ENCODE results near the gene SSBP3. TPM values are rescaled to one million over a fixed set of nuclear protein-coding genes. Genes with fewer than 3 reads are reported as not detected.
A peak's percentile ranks its signal among the peaks of the same experiment; 100 is the strongest.
"Not testable (repeated sequence)": the region's sequence is repeated elsewhere in the genome, so short reads cannot be mapped to it uniquely, and the experiment has no call there.

SSBP3 gene
- polyA plus RNA-seq, result 10 to 100 TPM; 24.2 to 41.9 (median 32.2) TPM
- long read RNA-seq, donor 1, result 0 reads
- long read RNA-seq, donor 2, partial matches to known transcripts, result 0 of 2 reads
- long read RNA-seq, donor 2, other reads (novel, unspliced or antisense), result 0 of 2 reads
- long read RNA-seq, donor 3, partial matches to known transcripts, result 0 of 1 reads
- long read RNA-seq, donor 3, other reads (novel, unspliced or antisense), result 0 of 1 reads
- long read RNA-seq, donor 4, partial matches to known transcripts, result 0 of 1 reads
- long read RNA-seq, donor 4, other reads (novel, unspliced or antisense), result 0 of 1 reads
- long read RNA-seq, donor 5, result 0 reads
- long read RNA-seq, donor 6, partial matches to known transcripts, result 0 of 4 reads
- long read RNA-seq, donor 6, other reads (novel, unspliced or antisense), result 0 of 4 reads
- long read RNA-seq, donor 7, result 0 reads
- long read RNA-seq, donor 8, partial matches to known transcripts, result 0 of 2 reads
- long read RNA-seq, donor 8, other reads (novel, unspliced or antisense), result 0 of 2 reads
- long read RNA-seq, donor 9, result 0 reads
- long read RNA-seq, donor 10, transcript SSBP3-203 (17 exons, 1,578 nt), result major isoform, 7 of 12 reads
- long read RNA-seq, donor 10, partial matches to known transcripts, result 0 of 12 reads
- long read RNA-seq, donor 10, other reads (novel, unspliced or antisense), result 0 of 12 reads

DNA sequence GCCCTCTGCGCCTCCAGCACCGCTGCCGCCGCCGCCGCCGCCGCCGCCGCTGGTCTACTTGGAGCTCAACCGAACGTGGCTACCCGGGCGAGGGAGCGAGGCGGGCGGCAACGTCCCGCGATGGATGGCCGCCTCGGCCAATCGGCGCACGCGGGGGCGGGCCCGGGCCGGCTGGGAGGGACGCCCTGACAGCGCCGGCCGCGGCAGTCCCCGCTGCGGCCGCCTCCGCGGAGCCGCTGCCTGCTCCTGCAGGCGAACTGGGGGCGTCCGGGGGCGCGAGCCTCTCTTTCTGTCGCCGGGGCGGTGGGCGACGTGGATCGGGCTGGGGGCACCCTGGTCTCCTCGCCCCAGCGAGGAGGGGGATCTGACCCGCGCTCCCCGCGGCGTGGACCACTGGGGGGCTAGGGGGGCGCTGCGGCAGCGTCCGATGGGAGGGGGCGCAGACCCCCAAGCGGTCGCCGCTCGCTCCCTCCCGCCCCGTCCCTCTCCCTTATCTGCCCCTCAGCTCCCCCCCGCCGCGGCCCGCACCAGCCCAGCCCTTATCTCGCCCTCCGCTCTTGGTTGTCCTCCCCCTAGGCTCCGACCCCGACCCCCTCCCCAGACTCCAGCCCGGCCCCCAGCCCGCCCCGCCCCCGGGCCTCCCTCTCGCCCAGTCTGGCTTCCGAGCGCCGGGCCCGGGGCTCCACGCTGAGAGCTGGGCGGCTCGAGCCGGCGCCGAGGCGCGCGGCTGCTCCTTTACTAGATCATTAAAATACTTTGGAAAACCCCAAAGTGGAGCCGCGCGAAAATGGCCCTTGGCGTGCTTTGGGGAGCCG is at the start of gene SSBP3:
Gene SSBP3 (minus strand): TSS at position 56 of the 815 bp plus-strand sequence.
- Histone ChIP-seq H3K36me3 (ENCODE audit: control insufficient read depth in 3 of 3, insufficient read depth in 2 of 3, low read depth in 1 of 3, low read length in 3 of 3) (peaks cover 0 to 16% (median 4%) of the 10 kb centered on the region in 3 donors), H3K27ac (ENCODE audit: low read depth in 1 of 3, low read length in 2 of 3) (peak within 1 kb of the TSS; percentile 69 to 92 (median 84)), H3K4me1 (ENCODE audit: control insufficient read depth in 3 of 3, insufficient read depth in 2 of 3, low read depth in 1 of 3, low read length in 2 of 3) (peaks cover 17 to 55% (median 42%) of the 10 kb centered on the region in 3 donors), H3K27me3 (ENCODE audit: control insufficient read depth in 3 of 3, insufficient read depth in 3 of 3, low read length in 3 of 3) (no peaks in the 10 kb centered on the region), H3K4me3 (ENCODE audit: low read depth in 1 of 3, low read length in 3 of 3) (peak within 1 kb of the TSS; percentile 66 to 86 (median 77)), H3K9me3 (ENCODE audit: control insufficient read depth in 2 of 2, insufficient read depth in 1 of 2, low read depth in 1 of 2, low read length in 1 of 2) (no peaks in the 10 kb centered on the region)
- WGBS, 3 donors, result 0% methylated on average over 48 to 100 of the region's 100 CpGs
- peak; percentile 91 to 97 for DNase-seq
- FAIRE-seq, result no peak

GRCh38 chr1:54453509-54453908 is 47.3 kb upstream of the SSBP3 start:
- no peaks in the 10 kb centered on the region for H3K4me1 ChIP-seq (ENCODE audit: control insufficient read depth in 3 of 3, insufficient read depth in 2 of 3, low read depth in 1 of 3, low read length in 2 of 3)
- no peaks in the 10 kb centered on the region for H3K36me3 ChIP-seq (ENCODE audit: control insufficient read depth in 3 of 3, insufficient read depth in 2 of 3, low read depth in 1 of 3, low read length in 3 of 3)
- peaks cover 0 to 2% (median 0%) of the 10 kb centered on the region in 3 donors for H3K27me3 ChIP-seq (ENCODE audit: control insufficient read depth in 3 of 3, insufficient read depth in 3 of 3, low read length in 3 of 3)
- WGBS, 3 donors, result 38 to 79% (median 42%) methylated on average over 2 of the region's 2 CpGs
- DNase-seq, result no peak
- H3K27ac ChIP-seq (ENCODE audit: low read depth in 1 of 3, low read length in 2 of 3), result no peak overlapping the region
- FAIRE-seq, result no peak
- no peak overlapping the region for H3K4me3 ChIP-seq (ENCODE audit: low read depth in 1 of 3, low read length in 3 of 3)
- peaks cover 0 to 10% of the 10 kb centered on the region in 2 donors for H3K9me3 ChIP-seq (ENCODE audit: control insufficient read depth in 2 of 2, insufficient read depth in 1 of 2, low read depth in 1 of 2, low read length in 1 of 2)

- 76 to 90% (median 85%) methylated on average over 3 of the region's 3 CpGs for WGBS, 3 donors
- Histone ChIP-seq H3K27ac (ENCODE audit: low read depth in 1 of 3, low read length in 2 of 3) (no peak overlapping the region), H3K4me1 (ENCODE audit: control insufficient read depth in 3 of 3, insufficient read depth in 2 of 3, low read depth in 1 of 3, low read length in 2 of 3) (no peaks in the 10 kb centered on the region), H3K4me3 (ENCODE audit: low read depth in 1 of 3, low read length in 3 of 3) (no peak overlapping the region), H3K27me3 (ENCODE audit: control insufficient read depth in 3 of 3, insufficient read depth in 3 of 3, low read length in 3 of 3) (peaks cover 0 to 2% (median 0%) of the 10 kb centered on the region in 3 donors), H3K9me3 (ENCODE audit: control insufficient read depth in 2 of 2, insufficient read depth in 1 of 2, low read depth in 1 of 2, low read length in 1 of 2) (peaks cover 0 to 10% of the 10 kb centered on the region in 2 donors), H3K36me3 (ENCODE audit: control insufficient read depth in 3 of 3, insufficient read depth in 2 of 3, low read depth in 1 of 3, low read length in 3 of 3) (no peaks in the 10 kb centered on the region)
- FAIRE-seq (no peak), DNase-seq (no peak)
These were observed 46.8 kb upstream of the SSBP3 start for GRCh38 chr1:54453022-54453421.

DNA sequence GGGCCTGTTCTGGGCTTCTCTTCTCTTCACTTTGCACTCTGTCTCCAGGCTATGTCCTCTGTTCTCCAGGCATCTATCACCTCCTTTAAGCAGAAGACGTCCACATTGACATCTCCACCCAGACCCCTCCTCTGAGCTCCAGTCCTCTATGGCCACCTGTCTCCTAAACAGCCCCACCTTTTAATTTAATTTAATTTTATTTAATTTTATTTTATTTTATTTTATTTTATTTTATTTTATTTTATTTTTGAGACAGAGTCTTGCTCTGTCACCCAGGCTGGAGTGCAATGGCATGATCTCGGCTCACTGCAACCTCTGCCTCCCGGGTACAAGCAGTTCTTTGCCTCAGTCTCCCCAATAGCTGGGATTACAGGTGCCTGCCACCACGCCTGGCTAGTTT is 43.2 kb upstream of the SSBP3 start:
- H3K4me3 ChIP-seq (ENCODE audit: low read depth in 1 of 3, low read length in 3 of 3); DNase-seq; H3K36me3 ChIP-seq (ENCODE audit: control insufficient read depth in 3 of 3, insufficient read depth in 2 of 3, low read depth in 1 of 3, low read length in 3 of 3); FAIRE-seq; H3K27me3 ChIP-seq (ENCODE audit: control insufficient read depth in 3 of 3, insufficient read depth in 3 of 3, low read length in 3 of 3); H3K27ac ChIP-seq (ENCODE audit: low read depth in 1 of 3, low read length in 2 of 3); H3K4me1 ChIP-seq (ENCODE audit: control insufficient read depth in 3 of 3, insufficient read depth in 2 of 3, low read depth in 1 of 3, low read length in 2 of 3): not testable (repeated sequence)
- 83 to 94% (median 88%) methylated on average over 4 of the region's 4 CpGs for WGBS, 3 donors
- H3K9me3 ChIP-seq (ENCODE audit: control insufficient read depth in 2 of 2, insufficient read depth in 1 of 2, low read depth in 1 of 2, low read length in 1 of 2), result peaks cover 0 to 10% of the 10 kb centered on the region in 2 donors

GRCh38 chr1:54448801-54449200 is 42.6 kb upstream of the SSBP3 start:
- FAIRE-seq; H3K4me3 ChIP-seq (ENCODE audit: low read depth in 1 of 3, low read length in 3 of 3); H3K27me3 ChIP-seq (ENCODE audit: control insufficient read depth in 3 of 3, insufficient read depth in 3 of 3, low read length in 3 of 3); DNase-seq; H3K4me1 ChIP-seq (ENCODE audit: control insufficient read depth in 3 of 3, insufficient read depth in 2 of 3, low read depth in 1 of 3, low read length in 2 of 3); H3K36me3 ChIP-seq (ENCODE audit: control insufficient read depth in 3 of 3, insufficient read depth in 2 of 3, low read depth in 1 of 3, low read length in 3 of 3); H3K27ac ChIP-seq (ENCODE audit: low read depth in 1 of 3, low read length in 2 of 3): not testable (repeated sequence)
- WGBS, 3 donors, result 79 to 94% (median 84%) methylated on average over 8 of the region's 8 CpGs
- H3K9me3 ChIP-seq (ENCODE audit: control insufficient read depth in 2 of 2, insufficient read depth in 1 of 2, low read depth in 1 of 2, low read length in 1 of 2), result peaks cover 0 to 10% of the 10 kb centered on the region in 2 donors

DNA sequence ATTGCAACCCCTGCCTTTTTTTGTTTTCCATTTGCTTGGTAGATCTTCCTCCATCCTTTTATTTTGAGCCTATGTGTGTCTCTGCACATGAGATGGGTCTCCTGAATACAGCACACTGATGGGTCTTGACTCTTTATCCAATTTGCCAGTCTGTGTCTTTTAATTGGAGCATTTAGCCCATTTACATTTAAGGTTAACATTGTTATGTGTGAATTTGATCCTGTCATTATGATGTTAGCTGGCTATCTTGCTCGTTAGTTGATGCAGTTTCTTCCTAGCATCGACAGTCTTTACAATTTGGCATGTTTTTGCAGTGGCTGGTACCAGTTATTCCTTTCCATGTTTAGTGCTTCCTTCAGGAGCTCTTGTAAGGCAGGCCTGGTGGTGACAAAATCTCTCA is 40.9 kb upstream of the SSBP3 start:
- not testable (repeated sequence) for DNase-seq; H3K27ac ChIP-seq (ENCODE audit: low read depth in 1 of 3, low read length in 2 of 3); H3K36me3 ChIP-seq (ENCODE audit: control insufficient read depth in 3 of 3, insufficient read depth in 2 of 3, low read depth in 1 of 3, low read length in 3 of 3); FAIRE-seq; H3K4me1 ChIP-seq (ENCODE audit: control insufficient read depth in 3 of 3, insufficient read depth in 2 of 3, low read depth in 1 of 3, low read length in 2 of 3); H3K27me3 ChIP-seq (ENCODE audit: control insufficient read depth in 3 of 3, insufficient read depth in 3 of 3, low read length in 3 of 3); H3K4me3 ChIP-seq (ENCODE audit: low read depth in 1 of 3, low read length in 3 of 3); H3K9me3 ChIP-seq (ENCODE audit: control insufficient read depth in 2 of 2, insufficient read depth in 1 of 2, low read depth in 1 of 2, low read length in 1 of 2)
- 86 to 89% (median 86%) methylated on average over 2 of the region's 2 CpGs for WGBS, 3 donors

DNA sequence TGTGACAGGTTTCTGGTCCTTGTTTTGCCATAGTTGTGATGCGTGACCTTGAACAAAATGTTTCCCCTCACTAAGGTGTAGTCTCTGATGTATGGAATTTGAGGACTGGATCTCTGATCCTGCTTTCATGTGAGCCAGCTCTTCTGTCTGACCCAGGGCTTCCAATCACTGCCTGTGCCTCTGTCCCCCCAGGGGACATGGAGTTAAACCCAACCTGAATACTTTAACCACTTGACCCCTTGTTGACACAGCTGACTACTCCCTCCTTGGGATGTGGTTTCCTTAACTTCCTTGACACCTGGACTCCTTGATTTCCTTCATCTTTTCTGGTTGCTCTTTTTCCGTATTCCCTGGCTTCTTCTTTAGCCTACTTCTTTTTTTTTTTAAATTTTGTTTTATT is 36.0 kb upstream of the SSBP3 start:
- no peaks in the 10 kb centered on the region for H3K27me3 ChIP-seq (ENCODE audit: control insufficient read depth in 3 of 3, insufficient read depth in 3 of 3, low read length in 3 of 3)
- H3K9me3 ChIP-seq (ENCODE audit: control insufficient read depth in 2 of 2, insufficient read depth in 1 of 2, low read depth in 1 of 2, low read length in 1 of 2), result no peaks in the 10 kb centered on the region
- DNase-seq (no peak), FAIRE-seq (no peak)
- no peak overlapping the region for H3K27ac ChIP-seq (ENCODE audit: low read depth in 1 of 3, low read length in 2 of 3)
- H3K4me3 ChIP-seq (ENCODE audit: low read depth in 1 of 3, low read length in 3 of 3), result no peak overlapping the region
- no peaks in the 10 kb centered on the region for H3K4me1 ChIP-seq (ENCODE audit: control insufficient read depth in 3 of 3, insufficient read depth in 2 of 3, low read depth in 1 of 3, low read length in 2 of 3)
- 88 to 96% (median 91%) methylated on average over 2 of the region's 2 CpGs for WGBS, 3 donors
- H3K36me3 ChIP-seq (ENCODE audit: control insufficient read depth in 3 of 3, insufficient read depth in 2 of 3, low read depth in 1 of 3, low read length in 3 of 3), result no peaks in the 10 kb centered on the region

DNA sequence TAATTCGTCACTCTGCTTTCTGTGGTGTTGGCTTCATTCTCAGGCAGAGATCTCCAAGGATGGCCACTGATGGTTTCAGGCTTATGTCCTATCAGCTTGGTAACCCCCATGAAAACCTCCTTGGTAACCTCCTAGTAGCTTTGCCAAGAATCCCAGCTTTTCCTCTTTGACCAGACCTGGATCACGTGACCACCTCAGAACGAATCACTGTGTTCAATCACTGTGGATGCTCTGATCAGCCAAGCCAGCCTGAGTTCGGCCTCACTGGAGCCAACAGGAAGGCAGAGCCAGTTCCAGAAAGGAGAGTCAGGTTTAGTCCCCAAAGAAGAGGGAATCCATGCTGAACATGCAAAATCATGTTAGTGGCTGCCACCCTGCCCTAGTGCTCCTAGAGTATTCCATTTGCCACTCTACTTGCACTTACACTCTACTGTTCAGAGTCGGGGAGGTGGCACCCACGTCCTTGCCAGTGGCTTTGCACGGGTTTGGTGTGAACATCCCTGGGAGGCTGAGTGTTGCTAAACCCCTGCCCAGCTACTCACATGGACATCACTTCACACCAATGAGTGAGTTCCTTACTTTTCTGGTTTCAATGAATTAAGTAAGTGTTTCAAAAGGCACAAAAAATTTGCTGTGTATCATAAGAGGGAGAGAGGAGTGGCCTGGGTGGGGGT is 33.5 kb upstream of the SSBP3 start:
- no peaks in the 10 kb centered on the region for H3K4me1 ChIP-seq (ENCODE audit: control insufficient read depth in 3 of 3, insufficient read depth in 2 of 3, low read depth in 1 of 3, low read length in 2 of 3)
- FAIRE-seq, result no peak
- H3K9me3 ChIP-seq (ENCODE audit: control insufficient read depth in 2 of 2, insufficient read depth in 1 of 2, low read depth in 1 of 2, low read length in 1 of 2), result no peaks in the 10 kb centered on the region
- 63 to 76% (median 74%) methylated on average over 7 of the region's 7 CpGs for WGBS, 3 donors
- no peak for DNase-seq
- no peaks in the 10 kb centered on the region for H3K27me3 ChIP-seq (ENCODE audit: control insufficient read depth in 3 of 3, insufficient read depth in 3 of 3, low read length in 3 of 3)
- H3K4me3 ChIP-seq (ENCODE audit: low read depth in 1 of 3, low read length in 3 of 3), result no peak overlapping the region
- no peaks in the 10 kb centered on the region for H3K36me3 ChIP-seq (ENCODE audit: control insufficient read depth in 3 of 3, insufficient read depth in 2 of 3, low read depth in 1 of 3, low read length in 3 of 3)
- H3K27ac ChIP-seq (ENCODE audit: low read depth in 1 of 3, low read length in 2 of 3), result no peak overlapping the region
